ENCODE data around the gene NDEL1.

NDEL1 gene

GRCh38 chr17:8435245-8436168 lies at the start of gene NDEL1:
Gene NDEL1, plus strand, starts transcription at chr17:8435884. Its CDS starts 8,388 bp downstream, at chr17:8444272.
- Histone ChIP-seq H3K27me3 (ENCODE audit: low read depth, low read length) (no peaks in the 10 kb centered on the region), H4K20me1 (ENCODE audit: insufficient read depth, low read length) (peaks cover 10% of the 10 kb centered on the region), H3K9me3 (ENCODE audit: insufficient read depth, low read length) (no peaks in the 10 kb centered on the region), H3K27ac (ENCODE audit: low read length) (peak within 1 kb of the TSS; percentile 57), H3K4me3 (ENCODE audit: low read length) (peak within 1 kb of the TSS; percentile 90), H3K9ac (ENCODE audit: low read length) (peak within 1 kb of the TSS; percentile 79), H3K79me2 (ENCODE audit: low read length) (peaks cover 43% of the 10 kb centered on the region), H2AFZ (ENCODE audit: low read depth, low read length) (peak within 1 kb of the TSS; percentile 48), H3K4me2 (ENCODE audit: low read length) (peak within 1 kb of the TSS; percentile 84), H3K4me1 (ENCODE audit: low read length) (peaks cover 5% of the 10 kb centered on the region; the same call in 1 of the 2 replicates), H3K36me3 (replicated peaks; ENCODE audit: low read depth, low read length) (peaks cover 3% of the 10 kb centered on the region)
- TF ChIP-seq, protein P1, sequence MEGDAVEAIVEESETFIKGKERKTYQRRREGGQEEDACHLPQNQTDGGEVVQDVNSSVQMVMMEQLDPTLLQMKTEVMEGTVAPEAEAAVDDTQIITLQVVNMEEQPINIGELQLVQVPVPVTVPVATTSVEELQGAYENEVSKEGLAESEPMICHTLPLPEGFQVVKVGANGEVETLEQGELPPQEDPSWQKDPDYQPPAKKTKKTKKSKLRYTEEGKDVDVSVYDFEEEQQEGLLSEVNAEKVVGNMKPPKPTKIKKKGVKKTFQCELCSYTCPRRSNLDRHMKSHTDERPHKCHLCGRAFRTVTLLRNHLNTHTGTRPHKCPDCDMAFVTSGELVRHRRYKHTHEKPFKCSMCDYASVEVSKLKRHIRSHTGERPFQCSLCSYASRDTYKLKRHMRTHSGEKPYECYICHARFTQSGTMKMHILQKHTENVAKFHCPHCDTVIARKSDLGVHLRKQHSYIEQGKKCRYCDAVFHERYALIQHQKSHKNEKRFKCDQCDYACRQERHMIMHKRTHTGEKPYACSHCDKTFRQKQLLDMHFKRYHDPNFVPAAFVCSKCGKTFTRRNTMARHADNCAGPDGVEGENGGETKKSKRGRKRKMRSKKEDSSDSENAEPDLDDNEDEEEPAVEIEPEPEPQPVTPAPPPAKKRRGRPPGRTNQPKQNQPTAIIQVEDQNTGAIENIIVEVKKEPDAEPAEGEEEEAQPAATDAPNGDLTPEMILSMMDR (IDR thresholded peaks at IDR 0.05; ENCODE audit: low read depth, low read length) = no peak
- TF ChIP-seq EZH2phosphoT487 (IDR thresholded peaks at IDR 0.05; ENCODE audit: low read depth) = no peak

DNA sequence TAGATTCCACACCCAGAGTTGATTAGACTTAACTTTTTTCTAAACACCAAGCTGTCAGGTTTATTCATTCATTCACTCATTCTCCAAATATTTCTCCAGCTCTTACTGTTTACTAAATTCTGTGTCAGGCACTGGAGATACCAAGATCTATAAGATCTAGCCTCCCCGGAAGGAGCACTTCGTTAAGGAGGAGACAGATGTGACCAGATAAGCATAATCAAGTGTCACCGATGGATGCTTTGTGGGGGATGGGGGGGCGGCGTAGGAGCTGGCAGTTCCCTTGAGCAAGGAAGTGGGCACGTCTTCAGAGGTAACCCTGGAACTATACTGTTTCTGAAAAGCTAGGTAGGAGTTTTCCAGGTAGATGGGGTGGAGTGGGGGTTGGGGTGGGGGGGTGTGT lies 48.8 kb upstream of the NDEL1 start:
- Histone ChIP-seq H2AFZ (ENCODE audit: low read depth, low read length) (no peak overlapping the region), H3K36me3 (replicated peaks; ENCODE audit: low read depth, low read length) (peaks cover 7% of the 10 kb centered on the region), H4K20me1 (ENCODE audit: insufficient read depth, low read length) (no peaks in the 10 kb centered on the region), H3K4me1 (ENCODE audit: low read length) (peaks cover 6% of the 10 kb centered on the region), H3K27me3 (ENCODE audit: low read depth, low read length) (no peaks in the 10 kb centered on the region), H3K9ac (ENCODE audit: low read length) (no peak overlapping the region), H3K4me2 (ENCODE audit: low read length) (no peak overlapping the region), H3K4me3 (ENCODE audit: low read length) (no peak overlapping the region), H3K9me3 (ENCODE audit: insufficient read depth, low read length) (no peaks in the 10 kb centered on the region), H3K79me2 (ENCODE audit: low read length) (peaks cover 24% of the 10 kb centered on the region), H3K27ac (ENCODE audit: low read length) (no peak overlapping the region)
- TF ChIP-seq EZH2phosphoT487 (IDR thresholded peaks at IDR 0.05; ENCODE audit: low read depth) = no peak
- TF ChIP-seq, protein P1 (IDR thresholded peaks at IDR 0.05; ENCODE audit: low read depth, low read length) = no peak

DNA sequence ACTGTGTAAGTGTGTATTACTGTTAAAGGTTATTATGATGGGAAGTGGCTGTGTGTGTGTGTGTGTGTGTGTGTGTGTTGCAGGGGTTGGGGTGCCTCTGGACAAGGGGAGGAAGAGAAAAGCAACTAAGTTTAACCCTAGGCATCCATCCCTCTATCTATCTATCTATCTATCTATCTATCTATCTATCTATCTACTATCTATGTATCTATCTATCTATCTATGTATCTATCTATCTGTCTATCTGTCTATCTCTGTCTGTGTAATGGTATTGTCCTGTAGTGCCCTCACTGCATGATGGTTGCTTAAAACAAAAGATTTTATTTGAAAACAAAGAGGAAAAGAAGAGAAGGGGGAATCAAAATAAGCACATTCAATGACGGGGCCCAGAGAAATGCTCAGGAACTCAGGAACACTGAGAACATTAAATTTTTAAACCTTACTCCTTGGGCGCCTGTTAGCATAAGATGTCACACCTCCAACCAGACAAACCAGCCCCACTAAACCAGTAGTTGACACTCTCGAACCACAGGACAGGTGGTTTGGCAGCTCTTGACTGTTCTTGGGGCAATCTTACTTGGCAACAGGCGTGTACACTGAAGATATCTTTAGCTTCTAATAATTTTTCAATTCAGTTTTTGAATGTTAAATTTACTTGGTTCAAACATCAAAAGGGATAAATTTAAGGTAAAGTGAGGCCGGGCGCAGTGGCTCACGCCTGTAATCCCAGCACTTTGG lies 47.6 kb upstream of the NDEL1 start:
- no peak overlapping the region for H3K4me3 ChIP-seq (ENCODE audit: low read length)
- no peaks in the 10 kb centered on the region for H3K9me3 ChIP-seq (ENCODE audit: insufficient read depth, low read length)
- TF ChIP-seq EZH2phosphoT487 (IDR thresholded peaks at IDR 0.05; ENCODE audit: low read depth) = no peak
- TF ChIP-seq, protein P1 (IDR thresholded peaks at IDR 0.05; ENCODE audit: low read depth, low read length) = no peak
- no peaks in the 10 kb centered on the region for H3K27me3 ChIP-seq (ENCODE audit: low read depth, low read length)
- peaks cover 12% of the 10 kb centered on the region for H3K79me2 ChIP-seq (ENCODE audit: low read length)
- no peak overlapping the region for H3K27ac ChIP-seq (ENCODE audit: low read length)
- no peaks in the 10 kb centered on the region for H4K20me1 ChIP-seq (ENCODE audit: insufficient read depth, low read length)
- no peak overlapping the region for H3K4me2 ChIP-seq (ENCODE audit: low read length)
- no peak overlapping the region for H3K9ac ChIP-seq (ENCODE audit: low read length)
- H2AFZ ChIP-seq (ENCODE audit: low read depth, low read length) = no peak overlapping the region
- H3K4me1 ChIP-seq (ENCODE audit: low read length) = peaks cover 4% of the 10 kb centered on the region; the same call in 1 of the 2 replicates
- H3K36me3 ChIP-seq (replicated peaks; ENCODE audit: low read depth, low read length) = no peaks in the 10 kb centered on the region

GRCh38 chr17:8391711-8392110 lies 44.0 kb upstream of the NDEL1 start:
- Histone ChIP-seq H3K79me2 (ENCODE audit: low read length) (no peaks in the 10 kb centered on the region), H3K9me3 (ENCODE audit: insufficient read depth, low read length) (no peaks in the 10 kb centered on the region), H3K9ac (ENCODE audit: low read length) (no peak overlapping the region), H4K20me1 (ENCODE audit: insufficient read depth, low read length) (no peaks in the 10 kb centered on the region), H3K27me3 (ENCODE audit: low read depth, low read length) (no peaks in the 10 kb centered on the region), H3K4me3 (ENCODE audit: low read length) (no peak overlapping the region), H3K36me3 (replicated peaks; ENCODE audit: low read depth, low read length) (no peaks in the 10 kb centered on the region), H3K27ac (ENCODE audit: low read length) (no peak overlapping the region), H3K4me1 (ENCODE audit: low read length) (peaks cover 6% of the 10 kb centered on the region), H3K4me2 (ENCODE audit: low read length) (no peak overlapping the region), H2AFZ (ENCODE audit: low read depth, low read length) (no peak overlapping the region)
- TF ChIP-seq, protein P1 (IDR thresholded peaks at IDR 0.05; ENCODE audit: low read depth, low read length) = no peak
- TF ChIP-seq EZH2phosphoT487 (IDR thresholded peaks at IDR 0.05; ENCODE audit: low read depth) = no peak
